Measurements from ENCODE around the gene PTPRG.

The PTPRG gene

DNA sequence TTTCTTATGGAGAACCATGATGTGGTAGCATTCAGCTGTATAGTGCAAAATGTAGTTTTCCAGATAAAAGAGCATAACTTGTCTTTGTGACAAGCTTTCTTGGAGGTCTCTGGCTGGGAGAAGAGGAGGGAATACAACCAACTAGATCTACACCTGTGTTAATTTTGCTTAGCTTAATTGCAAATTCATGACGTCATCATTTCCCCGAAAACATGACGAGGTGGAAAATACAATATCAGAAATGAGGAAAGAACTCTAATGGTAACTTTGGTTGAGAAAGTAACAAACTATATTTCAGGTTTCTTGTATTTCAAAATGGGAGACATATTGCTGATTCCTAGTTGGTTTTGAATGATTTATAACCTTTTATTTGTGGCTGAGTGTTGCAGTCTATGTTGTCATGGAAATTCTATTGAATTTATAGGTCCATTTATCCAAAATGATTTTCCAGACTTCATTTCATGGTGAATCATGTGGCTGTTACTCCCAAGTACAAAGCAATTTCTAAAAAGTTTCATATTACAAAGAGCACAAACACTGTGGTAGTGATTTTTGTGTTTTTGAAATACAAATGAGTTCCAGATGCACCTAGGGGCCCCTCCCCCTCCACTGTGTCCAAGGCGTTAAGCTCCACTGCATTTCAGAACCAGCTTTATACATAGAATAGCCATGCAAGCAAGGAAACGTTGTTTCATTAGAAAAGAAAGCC is 504.8 kb downstream of the PTPRG start:
- DNase-seq (ENCODE audit: low spot score) = no peak

GRCh38 chr3:62068337-62068736 is 507.0 kb downstream of the PTPRG start:
- DNase-seq (ENCODE audit: low spot score) = no peak

DNA sequence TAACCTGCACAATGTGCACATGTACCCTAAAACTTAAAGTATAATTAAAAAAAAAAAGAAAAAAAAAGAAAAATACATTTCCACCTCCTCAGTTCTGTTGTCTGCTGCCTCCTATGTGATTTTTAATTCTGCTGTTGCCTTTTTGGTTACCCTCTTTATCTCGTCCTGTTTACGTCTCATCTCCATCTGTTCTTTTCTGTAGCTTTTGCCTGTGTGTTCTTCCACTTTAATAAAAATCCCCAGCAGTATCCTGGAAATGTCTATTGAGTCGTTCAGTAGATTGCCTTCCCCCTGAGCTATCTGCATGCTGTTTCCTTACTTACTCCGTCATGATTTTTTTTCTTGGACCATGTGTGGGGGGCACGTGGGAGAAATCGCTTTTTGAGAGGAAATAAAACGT is 509.5 kb downstream of the PTPRG start:
- no peak for DNase-seq (ENCODE audit: low spot score)

GRCh38 chr3:62073038-62073437 is 511.7 kb downstream of the PTPRG start:
- no peak for DNase-seq (ENCODE audit: low spot score)

- DNase-seq (ENCODE audit: low spot score) = no peak
These were observed 523.2 kb downstream of the PTPRG start for GRCh38 chr3:62084558-62084957.

GRCh38 chr3:62088472-62089104 is 527.2 kb downstream of the PTPRG start:
- no peak for DNase-seq (ENCODE audit: low spot score)

DNA sequence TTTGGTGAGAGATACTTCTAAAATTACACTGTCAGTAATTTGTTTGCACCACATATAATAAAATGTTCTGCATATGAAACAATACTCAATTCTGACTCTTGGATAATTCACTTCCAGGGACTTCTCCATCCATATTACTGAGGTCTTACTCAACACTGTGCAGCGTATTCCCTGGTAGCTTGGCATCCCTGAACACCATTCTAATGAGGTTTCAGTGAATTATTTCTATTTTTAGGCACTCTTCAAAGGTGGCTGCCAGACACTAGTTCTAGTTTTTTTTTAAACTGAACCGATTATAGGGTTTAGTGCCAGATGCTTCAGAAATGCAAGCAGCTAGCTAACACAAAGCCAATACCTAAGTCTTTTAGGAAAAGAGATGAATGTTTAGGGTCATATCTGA is 528.7 kb downstream of the PTPRG start:
- DNase-seq (ENCODE audit: low spot score) = no peak

DNA sequence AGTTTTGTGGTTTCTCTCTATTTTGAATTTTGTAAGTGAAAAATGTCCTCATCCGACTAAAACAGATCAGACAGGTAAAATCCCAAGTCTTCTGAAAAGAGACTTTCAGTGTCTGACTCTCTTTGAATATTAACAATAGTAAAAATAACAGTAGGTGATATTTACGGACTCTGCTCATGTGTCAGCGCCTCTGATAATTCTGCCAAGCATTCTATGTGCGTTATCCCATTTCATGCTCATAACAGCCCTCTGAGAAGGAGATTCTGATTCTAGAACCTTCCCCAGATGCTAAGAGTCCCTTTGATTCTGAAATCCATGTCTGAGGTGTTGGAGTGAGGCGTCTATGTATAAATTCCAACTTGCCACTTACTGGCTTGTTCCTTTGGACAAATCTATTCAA is 529.1 kb downstream of the PTPRG start:
- DNase-seq (ENCODE audit: low spot score) = no peak

DNA sequence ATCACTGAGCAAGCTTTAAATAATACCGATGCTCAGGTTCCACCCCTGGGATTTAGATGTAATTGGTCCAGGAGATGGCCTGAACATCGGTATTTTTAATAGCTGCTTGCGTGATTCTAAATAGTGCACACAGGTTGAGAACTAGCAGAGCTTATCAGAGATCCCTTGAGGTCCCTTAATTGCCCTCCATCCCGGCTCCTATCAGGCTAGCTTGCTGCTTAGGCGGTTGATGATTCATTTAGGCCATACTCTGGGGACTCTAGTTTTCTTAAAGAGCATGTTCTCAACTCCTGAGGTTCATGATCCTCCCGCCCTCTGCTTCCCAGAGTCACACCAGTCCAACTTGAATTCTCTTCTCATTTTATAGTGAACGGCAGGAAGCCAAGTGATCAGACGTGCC is 531.7 kb downstream of the PTPRG start:
- DNase-seq (ENCODE audit: low spot score) = no peak

GRCh38 chr3:62094461-62094860 is 533.1 kb downstream of the PTPRG start:
- no peak for DNase-seq (ENCODE audit: low spot score)

- no peak for DNase-seq (ENCODE audit: low spot score)
These were observed 533.7 kb downstream of the PTPRG start for GRCh38 chr3:62095080-62095479.

- DNase-seq (ENCODE audit: low spot score) = no peak
These were observed 534.4 kb downstream of the PTPRG start for GRCh38 chr3:62095756-62096155.

- DNase-seq (ENCODE audit: low spot score) = no peak
These were observed 535.1 kb downstream of the PTPRG start for GRCh38 chr3:62096521-62096920.

GRCh38 chr3:62097121-62097520 is 535.8 kb downstream of the PTPRG start:
- no peak for DNase-seq (ENCODE audit: low spot score)

GRCh38 chr3:62098646-62099365 is 537.4 kb downstream of the PTPRG start:
- DNase-seq (ENCODE audit: low spot score) = no peak

GRCh38 chr3:62100282-62100989 is 539.1 kb downstream of the PTPRG start:
- DNase-seq (ENCODE audit: low spot score) = no peak

DNA sequence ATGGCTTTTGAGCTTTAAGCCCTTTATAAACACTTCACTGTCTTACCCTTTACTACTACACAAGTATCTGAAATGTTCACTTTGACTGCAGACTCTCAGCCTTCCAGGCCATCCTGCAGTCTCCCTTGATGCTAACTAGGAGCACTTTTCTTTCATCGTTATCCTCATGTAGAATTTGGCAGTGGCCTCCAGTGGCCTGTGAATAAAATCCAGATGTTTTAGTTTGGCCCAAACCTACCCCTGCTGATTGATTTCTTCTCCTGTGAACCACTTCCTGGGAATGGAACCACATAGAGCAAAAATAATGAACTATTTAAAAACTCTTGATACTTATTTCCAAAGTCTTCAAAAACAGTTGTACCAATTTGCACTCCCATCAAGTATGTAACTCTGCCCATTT is 540.1 kb downstream of the PTPRG start:
- DNase-seq (ENCODE audit: low spot score) = no peak

- no peak for DNase-seq (ENCODE audit: low spot score)
These were observed 542.2 kb downstream of the PTPRG start for GRCh38 chr3:62103531-62103930.

GRCh38 chr3:62109534-62109933 is 548.2 kb downstream of the PTPRG start:
- DNase-seq (ENCODE audit: low spot score) = no peak

- no peak for DNase-seq (ENCODE audit: low spot score)
These were observed 549.3 kb downstream of the PTPRG start for GRCh38 chr3:62110443-62111225.

GRCh38 chr3:62113092-62113491 is 551.7 kb downstream of the PTPRG start:
- no peak for DNase-seq (ENCODE audit: low spot score)

DNA sequence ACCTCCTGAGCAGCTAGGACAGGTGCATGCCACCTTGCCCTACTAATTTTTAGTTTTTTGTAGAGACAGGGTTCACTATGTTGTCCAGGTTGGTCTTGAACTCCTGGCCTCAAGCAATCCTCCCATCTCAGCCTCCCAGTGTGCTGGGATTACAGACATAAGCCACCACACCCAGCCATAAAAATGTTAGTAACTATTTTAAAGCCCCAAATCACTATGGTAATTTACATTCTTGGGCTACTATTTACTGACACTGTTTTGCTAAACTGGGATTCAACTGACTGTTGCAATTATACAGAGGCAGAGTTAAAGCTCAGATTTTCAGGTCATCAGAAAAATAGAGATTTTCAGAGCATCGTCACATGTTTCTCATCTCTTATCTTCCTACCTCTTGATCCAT is 553.4 kb downstream of the PTPRG start:
- DNase-seq (ENCODE audit: low spot score) = no peak

Data from CD4-positive, alpha-beta T cell treated with Interleukin-15 for 4 hours (primary cell).